ENCODE measurements around the gene MBOAT7. TPM values are rescaled to one million over a fixed set of nuclear protein-coding genes. Genes with fewer than 3 reads are reported as not detected.

Gene MBOAT7
- total and polyA plus RNA-seq, 4 donors, result 10.3 to 31.5 (median 15.0) TPM

DNA sequence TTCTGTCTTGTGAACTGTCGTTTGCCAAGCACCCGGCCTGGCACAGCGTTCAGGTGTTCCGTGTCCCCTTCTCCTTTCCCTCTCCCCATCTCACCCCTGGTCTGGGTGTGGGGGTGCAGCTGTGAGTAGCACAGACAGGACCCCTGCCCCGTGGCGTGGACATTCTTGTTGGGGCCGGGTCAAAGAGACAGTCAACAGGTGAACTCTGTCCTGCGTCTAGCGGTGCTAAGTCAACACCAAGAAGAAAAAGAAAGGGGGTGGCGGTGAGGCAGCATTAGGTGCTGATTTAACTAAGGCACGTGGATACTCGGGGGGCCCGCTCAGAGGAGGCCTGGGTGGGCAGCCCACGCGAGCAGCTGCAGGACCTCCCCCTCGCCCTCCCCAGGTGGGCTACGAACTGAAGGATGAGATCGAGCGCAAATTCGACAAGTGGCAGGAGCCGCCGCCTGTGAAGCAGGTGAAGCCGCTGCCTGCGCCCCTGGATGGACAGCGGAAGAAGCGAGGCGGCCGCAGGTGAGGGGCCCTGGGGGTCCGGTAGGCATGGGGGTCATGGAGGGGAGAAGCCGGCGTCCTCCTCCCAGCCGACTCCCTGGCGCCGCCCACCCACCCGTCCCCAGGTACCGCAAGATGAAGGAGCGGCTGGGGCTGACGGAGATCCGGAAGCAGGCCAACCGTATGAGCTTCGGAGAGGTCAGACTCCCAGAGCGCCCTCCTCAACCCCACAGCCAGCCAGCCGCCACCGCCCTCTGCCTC lies 61.5 kb downstream of the MBOAT7 start (continued):
- TF ChIP-seq, protein P1, sequence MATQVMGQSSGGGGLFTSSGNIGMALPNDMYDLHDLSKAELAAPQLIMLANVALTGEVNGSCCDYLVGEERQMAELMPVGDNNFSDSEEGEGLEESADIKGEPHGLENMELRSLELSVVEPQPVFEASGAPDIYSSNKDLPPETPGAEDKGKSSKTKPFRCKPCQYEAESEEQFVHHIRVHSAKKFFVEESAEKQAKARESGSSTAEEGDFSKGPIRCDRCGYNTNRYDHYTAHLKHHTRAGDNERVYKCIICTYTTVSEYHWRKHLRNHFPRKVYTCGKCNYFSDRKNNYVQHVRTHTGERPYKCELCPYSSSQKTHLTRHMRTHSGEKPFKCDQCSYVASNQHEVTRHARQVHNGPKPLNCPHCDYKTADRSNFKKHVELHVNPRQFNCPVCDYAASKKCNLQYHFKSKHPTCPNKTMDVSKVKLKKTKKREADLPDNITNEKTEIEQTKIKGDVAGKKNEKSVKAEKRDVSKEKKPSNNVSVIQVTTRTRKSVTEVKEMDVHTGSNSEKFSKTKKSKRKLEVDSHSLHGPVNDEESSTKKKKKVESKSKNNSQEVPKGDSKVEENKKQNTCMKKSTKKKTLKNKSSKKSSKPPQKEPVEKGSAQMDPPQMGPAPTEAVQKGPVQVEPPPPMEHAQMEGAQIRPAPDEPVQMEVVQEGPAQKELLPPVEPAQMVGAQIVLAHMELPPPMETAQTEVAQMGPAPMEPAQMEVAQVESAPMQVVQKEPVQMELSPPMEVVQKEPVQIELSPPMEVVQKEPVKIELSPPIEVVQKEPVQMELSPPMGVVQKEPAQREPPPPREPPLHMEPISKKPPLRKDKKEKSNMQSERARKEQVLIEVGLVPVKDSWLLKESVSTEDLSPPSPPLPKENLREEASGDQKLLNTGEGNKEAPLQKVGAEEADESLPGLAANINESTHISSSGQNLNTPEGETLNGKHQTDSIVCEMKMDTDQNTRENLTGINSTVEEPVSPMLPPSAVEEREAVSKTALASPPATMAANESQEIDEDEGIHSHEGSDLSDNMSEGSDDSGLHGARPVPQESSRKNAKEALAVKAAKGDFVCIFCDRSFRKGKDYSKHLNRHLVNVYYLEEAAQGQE (IDR thresholded peaks at IDR 0.05), result no peak

DNA sequence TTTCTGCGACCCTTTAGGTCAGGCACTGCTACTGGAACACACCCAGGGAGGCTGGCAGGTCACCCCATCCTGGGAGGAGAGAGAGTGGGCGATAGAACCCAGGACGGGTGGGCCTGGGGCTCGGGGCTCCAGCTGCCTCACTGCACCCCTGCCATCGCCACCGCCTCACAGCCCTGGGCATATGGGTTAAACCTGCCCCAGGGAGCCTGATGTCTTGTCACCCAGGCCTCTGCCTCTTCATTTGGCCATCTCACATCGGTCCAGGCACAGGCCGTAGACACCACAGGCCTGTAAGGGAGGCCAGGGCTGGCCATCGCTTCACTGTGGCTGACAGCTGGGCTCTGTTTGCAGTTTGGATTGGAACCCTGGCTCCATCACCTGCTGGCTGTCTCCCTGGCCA lies 63.7 kb downstream of the MBOAT7 start:
- peaks cover 11 to 88% (median 34%) of the 10 kb centered on the region in 4 donors for H3K36me3 ChIP-seq (ENCODE audit: control insufficient read depth in 4 of 4, insufficient read depth in 3 of 4, low read depth in 1 of 4, low read length in 3 of 4)
- H3K27ac ChIP-seq (ENCODE audit: low read depth in 1 of 2, low read length in 2 of 2), result no peak overlapping the region
- H3K9ac ChIP-seq (ENCODE audit: low read depth in 1 of 2, low read length in 2 of 2), result no peak overlapping the region
- no peak for DNase-seq (ENCODE audit: low spot score)
- H3K4me1 ChIP-seq (ENCODE audit: control insufficient read depth in 4 of 4, insufficient read depth in 4 of 4, low read length in 3 of 4), result no peaks in the 10 kb centered on the region
- TF ChIP-seq TAF1 (conservative IDR thresholded peaks at IDR 0.05) (no peak), RXRA (IDR thresholded peaks at IDR 0.05) (no peak), SP1 (IDR thresholded peaks at IDR 0.05) (no peak), HNF4G (IDR thresholded peaks at IDR 0.05) (no peak), RAD21 (IDR thresholded peaks at IDR 0.05) (no peak)
- TF ChIP-seq, protein P2, sequence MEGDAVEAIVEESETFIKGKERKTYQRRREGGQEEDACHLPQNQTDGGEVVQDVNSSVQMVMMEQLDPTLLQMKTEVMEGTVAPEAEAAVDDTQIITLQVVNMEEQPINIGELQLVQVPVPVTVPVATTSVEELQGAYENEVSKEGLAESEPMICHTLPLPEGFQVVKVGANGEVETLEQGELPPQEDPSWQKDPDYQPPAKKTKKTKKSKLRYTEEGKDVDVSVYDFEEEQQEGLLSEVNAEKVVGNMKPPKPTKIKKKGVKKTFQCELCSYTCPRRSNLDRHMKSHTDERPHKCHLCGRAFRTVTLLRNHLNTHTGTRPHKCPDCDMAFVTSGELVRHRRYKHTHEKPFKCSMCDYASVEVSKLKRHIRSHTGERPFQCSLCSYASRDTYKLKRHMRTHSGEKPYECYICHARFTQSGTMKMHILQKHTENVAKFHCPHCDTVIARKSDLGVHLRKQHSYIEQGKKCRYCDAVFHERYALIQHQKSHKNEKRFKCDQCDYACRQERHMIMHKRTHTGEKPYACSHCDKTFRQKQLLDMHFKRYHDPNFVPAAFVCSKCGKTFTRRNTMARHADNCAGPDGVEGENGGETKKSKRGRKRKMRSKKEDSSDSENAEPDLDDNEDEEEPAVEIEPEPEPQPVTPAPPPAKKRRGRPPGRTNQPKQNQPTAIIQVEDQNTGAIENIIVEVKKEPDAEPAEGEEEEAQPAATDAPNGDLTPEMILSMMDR (IDR thresholded peaks at IDR 0.05; ENCODE audit: low read depth, low read length, missing input control), result no peak
- TF ChIP-seq, protein P1 (IDR thresholded peaks at IDR 0.05), result no peak
- TF ChIP-seq, protein P3, sequence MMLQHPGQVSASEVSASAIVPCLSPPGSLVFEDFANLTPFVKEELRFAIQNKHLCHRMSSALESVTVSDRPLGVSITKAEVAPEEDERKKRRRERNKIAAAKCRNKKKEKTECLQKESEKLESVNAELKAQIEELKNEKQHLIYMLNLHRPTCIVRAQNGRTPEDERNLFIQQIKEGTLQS (IDR thresholded peaks at IDR 0.05), result no peak
- 95% methylated on average over 9 of the region's 9 CpGs for WGBS
- H3K4me3 ChIP-seq (ENCODE audit: low read depth in 1 of 3, low read length in 3 of 3), result no peak overlapping the region
- H3K9me3 ChIP-seq (ENCODE audit: control insufficient read depth in 4 of 4, low read length in 3 of 4), result no peaks in the 10 kb centered on the region
- no peaks in the 10 kb centered on the region for H3K27me3 ChIP-seq (ENCODE audit: control insufficient read depth in 4 of 4, insufficient read depth in 4 of 4, low read length in 3 of 4)

DNA sequence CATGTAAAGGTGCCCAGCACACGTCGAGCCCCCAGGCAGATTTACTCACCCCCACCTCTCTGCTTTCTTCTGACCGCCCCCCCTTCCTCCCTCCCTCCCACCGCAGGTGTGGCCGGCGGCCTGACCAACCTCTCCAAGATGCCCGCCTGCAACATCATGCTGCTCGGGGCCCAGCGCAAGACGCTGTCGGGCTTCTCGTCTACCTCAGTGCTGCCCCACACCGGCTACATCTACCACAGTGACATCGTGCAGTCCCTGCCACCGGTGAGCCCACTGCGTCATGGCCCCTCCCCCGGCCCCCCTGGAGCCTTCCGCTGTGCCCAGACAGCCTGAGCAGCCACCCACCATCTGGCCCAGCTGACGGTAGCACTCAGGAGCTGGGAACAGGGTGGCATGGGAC lies 65.0 kb downstream of the MBOAT7 start:
- H3K9me3 ChIP-seq (ENCODE audit: control insufficient read depth in 4 of 4, low read length in 3 of 4), result no peaks in the 10 kb centered on the region
- 97% methylated on average over 19 of the region's 19 CpGs for WGBS
- H3K4me3 ChIP-seq (ENCODE audit: low read depth in 1 of 3, low read length in 3 of 3), result no peak overlapping the region
- peaks cover 17 to 90% (median 34%) of the 10 kb centered on the region in 4 donors for H3K36me3 ChIP-seq (ENCODE audit: control insufficient read depth in 4 of 4, insufficient read depth in 3 of 4, low read depth in 1 of 4, low read length in 3 of 4)
- no peak overlapping the region for H3K27ac ChIP-seq (ENCODE audit: low read depth in 1 of 2, low read length in 2 of 2)
- H3K27me3 ChIP-seq (ENCODE audit: control insufficient read depth in 4 of 4, insufficient read depth in 4 of 4, low read length in 3 of 4), result no peaks in the 10 kb centered on the region
- no peak for DNase-seq (ENCODE audit: low spot score)
- TF ChIP-seq FOXA2 (IDR thresholded peaks at IDR 0.05) (no peak), GABPA (IDR thresholded peaks at IDR 0.05 in 1 of 2, conservative IDR thresholded peaks at IDR 0.05 in 1 of 2) (no peak)
- TF ChIP-seq, protein P4, sequence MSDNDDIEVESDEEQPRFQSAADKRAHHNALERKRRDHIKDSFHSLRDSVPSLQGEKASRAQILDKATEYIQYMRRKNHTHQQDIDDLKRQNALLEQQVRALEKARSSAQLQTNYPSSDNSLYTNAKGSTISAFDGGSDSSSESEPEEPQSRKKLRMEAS (IDR thresholded peaks at IDR 0.05), result no peak
- TF ChIP-seq, protein P3 (IDR thresholded peaks at IDR 0.05), result no peak
- TF ChIP-seq, protein P2 (IDR thresholded peaks at IDR 0.05; ENCODE audit: low read depth, low read length, missing input control), result no peak
- no peak overlapping the region for H3K9ac ChIP-seq (ENCODE audit: low read depth in 1 of 2, low read length in 2 of 2)
- no peaks in the 10 kb centered on the region for H3K4me1 ChIP-seq (ENCODE audit: control insufficient read depth in 4 of 4, insufficient read depth in 4 of 4, low read length in 3 of 4)
